Right lobe of liver (tissue), 4 donors: ENCODE results near the gene OR2G2.

Experiments used
- CTCF ChIP-seq, 4 donors: fragments of 200-600 bp in 3 of 4; fragments of 450-650 bp in 1 of 4; IDR thresholded peaks; one replicate each; pipeline versions ENCODE4 v1.5.1 to v1.8.0; 2016 to 2022; ENCODE audit warnings: antibody characterized with exemption in 4 of 4, mild to moderate bottlenecking in 2 of 4
- POLR2A ChIP-seq: fragments of 450-650 bp; IDR thresholded peaks from one replicate; pipeline ENCODE4 v1.6.1; 2017; ENCODE audit warnings: antibody characterized with exemption, mild to moderate bottlenecking
- donor health status: DM: no; HTN: no; CAD: no.
- donor health status: DM: no; HTN: no; CAD: no.
- donor health status: DM: no; HTN: yes; CAD: no.

GRCh38 chr1:247588060-247588459 lies at the start of gene OR2G2:
- no peak for TF ChIP-seq POLR2A
- TF ChIP-seq CTCF (IDR thresholded peaks at IDR 0.05), result no peak
